ENCODE data around the gene OLFM1.

Gene OLFM1

GRCh38 chr9:135077497-135078200 lies 9.8 kb upstream of the OLFM1 start:
- no peak for DNase-seq

DNA sequence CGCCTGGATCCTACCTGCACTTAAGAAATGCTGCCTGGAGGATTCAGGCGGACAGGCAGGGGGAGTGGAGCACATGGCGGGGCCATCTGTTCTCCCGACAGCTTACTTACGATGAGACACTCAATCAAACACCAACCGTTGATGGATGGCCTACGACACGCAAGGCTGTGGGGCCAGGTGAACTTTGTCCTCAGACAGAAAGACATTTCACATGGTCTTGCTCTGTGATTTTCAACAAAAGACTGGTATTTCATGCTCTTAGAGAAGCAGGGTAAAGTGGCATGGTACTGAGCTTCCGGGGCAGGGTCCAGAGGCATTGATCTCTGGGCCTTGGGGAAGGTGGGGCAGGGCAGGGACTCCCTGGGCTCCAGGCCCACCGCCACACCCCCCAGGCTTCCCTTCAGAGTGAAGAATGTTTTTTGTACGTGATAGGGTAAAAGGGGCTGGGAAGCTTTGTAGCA lies 9.1 kb upstream of the OLFM1 start:
- DNase-seq: no peak

- no peak for DNase-seq
Observed at GRCh38 chr9:135079018-135079417, 8.4 kb upstream of the OLFM1 start.

DNA sequence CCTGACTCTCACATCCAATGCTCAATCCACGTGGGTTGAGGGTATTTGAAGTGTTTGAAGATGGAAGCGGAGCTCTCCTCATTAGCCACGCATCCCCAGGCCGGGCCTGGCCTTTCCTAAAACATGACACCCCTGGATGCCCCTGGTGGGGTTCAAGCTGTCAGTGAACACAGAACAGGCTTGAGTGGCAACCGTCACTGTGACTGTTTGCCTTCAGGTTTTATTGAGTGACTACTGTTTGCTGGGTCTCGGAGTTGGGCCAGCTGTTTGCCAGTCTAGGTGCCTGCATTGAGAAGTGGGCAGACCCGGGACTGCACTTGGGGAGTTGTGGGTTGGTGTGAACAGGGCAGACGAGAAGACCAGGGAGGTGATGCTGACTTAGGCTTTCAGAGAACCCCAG lies 7.8 kb upstream of the OLFM1 start:
- no peak for DNase-seq

DNA sequence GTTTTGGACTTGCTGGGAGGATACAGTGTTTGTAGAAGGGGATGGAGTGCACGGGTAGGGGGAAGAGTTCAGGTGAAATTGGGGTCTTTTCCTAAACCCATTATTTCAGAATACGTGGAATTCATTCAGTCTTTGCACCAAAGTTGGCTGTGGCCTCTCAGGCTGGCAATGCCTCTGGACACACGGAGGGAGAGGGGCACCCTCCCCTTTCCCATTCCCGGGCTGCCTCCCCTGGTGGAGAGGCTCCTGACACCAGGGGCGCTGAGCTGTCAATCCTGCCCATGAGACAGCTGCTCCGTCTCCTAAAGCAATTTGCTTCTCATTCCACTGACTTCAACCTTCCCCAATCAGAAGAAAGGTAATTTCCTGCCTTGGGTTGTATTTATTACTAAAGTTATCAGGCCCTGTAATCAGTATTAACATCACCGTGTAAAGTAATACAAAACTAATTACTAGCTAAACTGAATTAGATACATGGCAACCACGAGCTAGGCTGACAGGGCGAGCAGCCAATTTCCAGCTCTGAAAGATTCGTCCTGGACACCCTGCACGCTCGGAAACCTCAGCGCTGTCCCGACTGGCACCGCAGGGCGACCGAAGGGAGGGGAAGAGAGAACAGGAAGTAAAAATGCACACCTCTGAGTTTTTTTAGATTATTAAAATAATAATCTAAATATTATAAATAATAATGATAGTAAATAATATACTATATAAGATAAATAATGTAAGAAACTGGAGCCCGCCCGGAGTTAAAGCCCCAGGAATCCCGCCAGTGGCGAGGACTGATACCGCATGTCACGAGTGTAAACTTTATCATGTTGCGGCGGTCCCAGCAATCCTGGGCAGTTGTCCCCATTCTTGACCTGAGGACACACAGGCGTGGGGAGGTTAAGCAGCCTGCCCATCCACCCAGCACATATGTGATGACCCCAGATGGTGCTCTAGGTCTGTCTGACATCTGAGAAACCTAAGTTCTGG lies 6.9 kb upstream of the OLFM1 start:
- DNase-seq: no peak

GRCh38 chr9:135081264-135081660 lies 6.2 kb upstream of the OLFM1 start:
- DNase-seq: no peak

- DNase-seq: no peak
Observed at GRCh38 chr9:135081731-135082130, 5.7 kb upstream of the OLFM1 start.

- no peak for DNase-seq
Observed at GRCh38 chr9:135082536-135082935, 4.9 kb upstream of the OLFM1 start.

- no peak for DNase-seq
Observed at GRCh38 chr9:135083241-135083810, 4.1 kb upstream of the OLFM1 start.

DNA sequence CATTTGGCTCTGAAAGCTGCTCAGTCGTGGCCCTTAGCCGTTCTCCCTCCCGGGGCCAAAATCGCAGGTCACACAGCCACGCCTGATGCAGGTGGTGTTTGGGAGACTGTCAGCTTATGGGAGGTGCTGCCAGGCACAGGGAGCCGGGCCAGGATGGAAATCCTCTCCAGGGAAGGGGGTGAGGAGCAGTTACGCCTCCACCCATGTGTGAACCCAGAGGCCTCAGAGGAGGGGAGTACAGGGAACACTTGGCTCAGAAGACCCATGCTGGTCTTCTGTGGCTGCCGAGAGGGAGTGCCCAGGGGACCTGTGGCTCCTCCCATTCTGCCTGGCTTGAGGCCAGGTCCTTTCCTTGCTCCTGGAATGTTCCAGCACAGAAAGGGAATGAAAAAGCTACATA lies 3.6 kb upstream of the OLFM1 start:
- DNase-seq: no peak

DNA sequence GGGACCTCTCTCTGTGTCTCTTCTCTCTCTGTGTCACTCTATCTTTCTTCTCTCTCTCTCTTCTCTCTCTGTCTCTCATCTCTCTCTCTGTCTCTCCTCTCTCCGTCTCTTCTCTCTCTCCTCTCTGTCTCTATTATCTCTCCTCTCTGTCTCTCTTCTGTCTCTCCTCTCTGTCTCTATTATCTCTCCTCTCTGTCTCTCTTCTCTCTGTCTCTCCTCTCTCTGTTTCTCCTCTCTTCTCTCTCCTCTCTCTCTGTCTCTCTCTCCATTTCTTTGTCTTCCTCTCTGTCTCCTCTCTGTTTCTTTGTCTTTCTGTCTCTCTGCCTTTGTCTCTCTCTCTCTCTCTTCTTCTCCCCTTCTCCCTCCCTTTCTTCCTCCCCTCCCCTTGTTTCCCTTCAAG lies 3.2 kb upstream of the OLFM1 start:
- DNase-seq: no peak

GRCh38 chr9:135084881-135085760 lies 2.3 kb upstream of the OLFM1 start:
- no peak for DNase-seq

DNA sequence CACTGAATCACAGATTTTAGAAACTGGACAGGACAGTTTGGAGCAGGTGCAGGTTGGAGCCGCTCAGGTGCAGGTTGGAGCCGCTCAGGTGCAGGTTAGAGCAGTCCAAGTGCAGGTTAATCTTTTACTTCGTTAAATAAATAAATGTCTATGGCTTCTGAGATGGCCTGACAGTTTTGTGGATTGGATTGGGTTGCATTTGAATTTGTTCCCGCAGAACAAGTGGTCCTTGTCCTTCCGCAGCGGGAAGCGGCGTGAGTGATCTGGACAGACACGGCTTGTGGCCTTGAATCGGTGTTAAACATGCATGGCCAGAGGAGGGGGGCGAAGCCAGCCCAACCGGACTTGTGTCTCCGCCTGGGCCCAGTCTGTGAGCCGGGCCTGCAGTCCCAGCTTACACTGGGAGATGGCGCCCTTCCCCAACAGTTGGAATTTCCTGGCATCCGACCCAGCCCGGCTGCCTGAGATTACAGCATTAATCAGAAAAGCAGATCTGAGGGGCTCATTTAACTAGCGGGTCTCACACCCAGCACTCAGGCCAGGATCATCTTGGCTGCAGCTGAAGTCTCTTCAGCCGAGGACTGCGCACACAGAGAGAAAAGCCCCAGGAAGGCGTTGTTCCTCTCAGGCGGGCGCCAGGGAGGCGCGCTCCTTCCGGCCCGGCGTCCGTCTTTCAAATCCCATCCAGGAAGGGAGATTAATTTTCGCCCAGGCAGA lies 1.5 kb upstream of the OLFM1 start:
- no peak for DNase-seq

- DNase-seq: no peak
Observed at GRCh38 chr9:135086597-135087488, 625 bp upstream of the OLFM1 start.

DNA sequence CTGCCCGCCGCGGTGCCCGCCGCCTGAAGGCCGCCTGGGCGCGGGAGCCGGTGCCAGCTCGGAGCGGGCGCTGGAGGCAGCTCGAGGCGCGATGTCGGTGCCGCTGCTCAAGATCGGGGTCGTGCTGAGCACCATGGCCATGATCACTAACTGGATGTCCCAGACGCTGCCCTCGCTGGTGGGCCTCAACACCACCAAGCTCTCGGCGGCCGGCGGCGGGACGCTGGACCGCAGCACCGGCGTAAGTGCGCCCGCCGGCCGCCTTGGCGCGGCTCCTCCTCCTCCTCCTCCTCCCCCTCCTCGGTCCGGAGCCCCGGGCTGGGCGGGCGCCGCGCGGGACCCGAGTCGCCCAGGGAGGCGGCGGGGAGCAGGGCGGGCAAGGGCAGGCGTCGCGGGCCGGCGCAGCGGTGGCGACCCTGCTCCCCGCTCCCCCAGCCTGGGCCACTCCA lies 455 bp downstream of the OLFM1 start:
- DNase-seq: no peak

DNA sequence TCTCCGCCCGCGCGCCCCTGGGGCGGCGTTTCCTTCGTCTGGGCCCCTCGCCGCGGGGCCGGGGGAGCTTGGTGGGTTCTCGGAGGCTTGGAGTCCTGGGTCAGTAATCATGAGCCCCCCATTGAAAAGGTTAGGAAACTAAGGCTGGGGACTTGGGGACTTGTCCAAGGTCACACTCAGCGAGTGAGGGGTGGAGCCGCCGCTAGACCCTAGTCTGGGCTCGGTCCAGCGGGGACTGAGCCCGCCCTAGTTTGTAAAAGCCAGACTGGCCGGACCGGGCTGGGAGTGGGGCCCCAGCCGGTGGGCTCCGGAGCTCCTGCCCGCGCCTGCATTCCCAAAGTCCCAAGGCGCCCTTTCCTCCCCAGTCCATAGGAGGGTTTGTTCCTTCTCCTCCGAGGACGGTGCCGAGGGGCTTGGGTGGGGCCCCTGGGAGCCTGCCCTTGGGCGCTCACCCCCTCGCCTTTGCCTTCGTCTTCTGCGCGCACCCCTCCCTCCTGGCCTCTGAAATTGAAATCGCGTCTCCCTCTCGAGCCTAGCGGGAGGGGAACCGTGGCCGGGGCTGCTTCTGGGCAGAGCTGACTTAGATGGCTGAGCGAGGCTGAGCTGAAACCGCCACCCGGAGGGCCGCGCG lies 995 bp downstream of the OLFM1 start:
- DNase-seq: no peak

- no peak for DNase-seq
Observed at GRCh38 chr9:135088979-135089847, 1.7 kb downstream of the OLFM1 start.

DNA sequence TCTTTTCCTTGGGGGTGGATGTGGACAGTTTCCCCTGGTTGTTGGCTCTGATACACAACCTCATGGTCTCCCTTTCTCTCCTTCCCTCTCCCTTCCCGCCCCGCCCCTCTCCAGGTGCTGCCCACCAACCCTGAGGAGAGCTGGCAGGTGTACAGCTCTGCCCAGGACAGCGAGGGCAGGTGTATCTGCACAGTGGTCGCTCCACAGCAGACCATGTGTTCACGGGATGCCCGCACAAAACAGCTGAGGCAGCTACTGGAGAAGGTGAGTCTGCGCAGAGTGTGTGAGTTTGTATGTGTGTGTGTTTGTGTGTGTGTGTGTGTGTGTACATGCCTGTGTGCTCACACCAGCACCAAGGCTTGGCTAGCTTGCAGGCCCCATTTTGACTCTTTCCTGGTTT lies 2.6 kb downstream of the OLFM1 start:
- no peak for DNase-seq

DNA sequence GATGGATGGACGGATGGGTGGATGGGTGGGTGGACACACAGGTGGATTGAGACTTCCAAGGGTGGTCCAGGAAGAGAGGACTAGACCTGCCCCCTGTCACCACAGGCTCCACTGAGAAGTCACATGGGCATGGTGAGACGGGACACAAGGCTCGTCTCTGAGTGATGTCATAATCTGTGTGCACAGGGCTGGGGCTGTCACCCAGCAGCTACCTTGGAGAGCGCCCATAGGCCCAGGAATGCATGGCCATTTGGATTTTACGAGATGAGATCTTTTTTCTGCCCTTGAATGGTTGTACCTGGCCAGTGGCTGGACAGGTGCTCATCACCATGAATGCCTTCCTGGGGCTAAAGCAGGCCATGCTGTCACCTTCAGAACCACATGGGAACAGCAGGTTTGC lies 3.1 kb downstream of the OLFM1 start:
- DNase-seq: no peak

All from activated gamma-delta T cell treated with Interleukin-2 at 50 U/mL for 16 hours (primary cell).